ENCODE measurements around the gene AGPAT3.

The AGPAT3 gene

DNA sequence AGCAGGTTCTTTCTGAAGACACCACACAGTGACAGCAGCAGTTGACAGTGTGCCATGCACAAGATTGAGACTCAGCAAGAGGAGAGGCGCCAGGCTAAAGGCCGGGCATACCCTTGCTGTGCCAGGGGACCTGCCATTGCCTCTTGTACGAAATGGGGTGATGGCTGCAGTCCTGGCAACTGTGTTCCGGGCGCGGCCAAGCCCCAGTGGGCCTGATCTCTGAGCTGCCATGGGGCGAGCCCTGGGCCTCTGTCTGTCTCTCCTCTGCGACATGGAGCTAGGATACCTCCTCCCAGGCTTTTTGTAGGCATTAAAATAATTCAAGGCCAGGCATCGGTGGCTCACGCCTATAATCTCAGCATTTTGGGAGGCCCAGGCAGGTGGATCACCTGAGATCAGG lies 137.5 kb downstream of the AGPAT3 start:
- ATAC-seq (replicated peaks) (no peak), DNase-seq (no peak)
- H3K4me3 Mint-ChIP-seq, result no peak overlapping the region
- no peaks in the 10 kb centered on the region for H3K36me3 Mint-ChIP-seq
- no peaks in the 10 kb centered on the region for H3K9me3 Mint-ChIP-seq
- H3K27ac Mint-ChIP-seq, result no peak overlapping the region
- peaks cover 0 to 5% of the 10 kb centered on the region in 2 donors for H3K27me3 Mint-ChIP-seq
- H3K4me1 Mint-ChIP-seq, result no peaks in the 10 kb centered on the region

DNA sequence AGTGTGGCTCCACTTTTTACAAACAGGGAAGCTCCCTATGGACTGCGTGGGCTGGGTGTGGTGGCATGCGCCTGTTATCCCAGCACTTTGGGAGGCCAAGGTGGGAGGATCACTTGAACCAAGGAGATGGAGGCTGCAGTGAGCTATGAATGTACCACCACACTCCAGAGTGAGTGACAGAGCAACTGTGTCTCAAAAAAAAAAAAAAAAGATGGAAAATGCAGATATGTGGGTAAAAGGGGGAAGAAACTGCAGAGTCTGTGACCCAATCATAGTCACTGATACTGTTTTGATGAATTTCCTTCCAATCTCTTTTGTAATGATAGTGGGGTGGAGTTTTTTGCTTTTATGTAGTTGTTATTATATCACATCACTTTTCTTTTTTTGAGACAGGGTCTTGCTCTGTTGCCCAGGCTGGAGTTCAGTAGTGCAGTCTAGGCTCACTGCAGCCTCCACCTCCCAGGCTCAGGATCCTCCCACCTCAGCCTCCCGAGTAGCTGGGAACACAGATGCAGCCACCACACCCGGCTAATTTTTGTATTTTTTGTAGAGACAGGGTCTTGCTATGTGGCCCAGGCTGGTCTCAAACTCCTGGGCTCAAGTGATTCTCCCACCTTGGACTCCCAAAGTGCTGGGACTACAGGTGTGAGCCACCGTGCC lies 138.4 kb downstream of the AGPAT3 start:
- DNase-seq (no peak), ATAC-seq (replicated peaks) (no peak)
- H3K27me3 Mint-ChIP-seq, result peaks cover 0 to 5% of the 10 kb centered on the region in 2 donors
- H3K4me1 Mint-ChIP-seq, result no peaks in the 10 kb centered on the region
- no peak overlapping the region for H3K27ac Mint-ChIP-seq
- H3K4me3 Mint-ChIP-seq, result no peak overlapping the region
- H3K9me3 Mint-ChIP-seq, result no peaks in the 10 kb centered on the region
- peaks cover 0 to 4% of the 10 kb centered on the region in 2 donors for H3K36me3 Mint-ChIP-seq

DNA sequence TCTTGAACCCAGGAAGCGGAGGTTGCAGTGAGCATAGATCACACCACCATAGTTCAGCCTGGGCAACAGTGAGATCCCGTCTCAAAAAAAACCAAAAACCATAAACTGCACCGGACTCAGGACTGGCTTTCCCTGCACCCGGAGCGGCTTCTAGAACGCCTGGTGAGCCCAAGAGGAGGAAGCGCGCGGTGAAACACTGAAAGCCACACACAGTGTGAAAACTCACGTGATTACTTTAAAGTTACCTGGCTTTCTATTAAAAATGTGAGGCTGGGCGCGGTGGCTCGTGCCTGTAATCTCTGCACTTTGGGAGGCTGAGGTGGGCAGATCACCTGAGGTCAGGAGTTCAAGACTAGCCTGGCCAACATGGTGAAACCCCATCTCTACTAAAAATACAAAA lies 140.0 kb downstream of the AGPAT3 start:
- Mint-ChIP-seq H3K9me3 (no peaks in the 10 kb centered on the region), H3K36me3 (peaks cover 0 to 7% of the 10 kb centered on the region in 2 donors), H3K27ac (no peak overlapping the region), H3K4me3 (no peak overlapping the region), H3K27me3 (no peaks in the 10 kb centered on the region), H3K4me1 (no peaks in the 10 kb centered on the region)
- ATAC-seq (replicated peaks), result no peak
- no peak for DNase-seq

DNA sequence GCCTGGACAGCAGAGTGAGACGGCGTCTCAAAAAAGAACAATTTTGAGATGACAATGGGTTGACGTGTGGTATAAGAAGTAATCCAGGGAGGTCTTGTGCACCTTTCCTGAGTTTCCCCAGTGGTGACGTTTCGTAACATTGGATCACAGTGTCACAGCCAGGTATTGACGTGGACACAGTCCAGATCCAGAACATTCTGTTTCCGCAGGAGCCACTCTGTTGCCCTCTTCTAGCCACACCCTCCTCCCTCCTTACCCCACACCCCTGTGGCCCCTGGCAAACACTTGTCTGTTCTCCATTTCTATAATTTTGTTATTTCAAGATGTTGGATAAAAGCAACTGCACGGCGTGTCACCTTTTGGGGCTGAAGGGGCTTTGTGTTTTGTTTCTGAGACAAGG lies 140.6 kb downstream of the AGPAT3 start:
- DNase-seq (no peak), ATAC-seq (replicated peaks) (no peak)
- Mint-ChIP-seq H3K4me1 (peaks cover 0 to 3% of the 10 kb centered on the region in 2 donors), H3K4me3 (no peak overlapping the region), H3K27ac (no peak overlapping the region), H3K9me3 (no peaks in the 10 kb centered on the region), H3K27me3 (no peaks in the 10 kb centered on the region), H3K36me3 (peaks cover 0 to 11% of the 10 kb centered on the region in 2 donors)

DNA sequence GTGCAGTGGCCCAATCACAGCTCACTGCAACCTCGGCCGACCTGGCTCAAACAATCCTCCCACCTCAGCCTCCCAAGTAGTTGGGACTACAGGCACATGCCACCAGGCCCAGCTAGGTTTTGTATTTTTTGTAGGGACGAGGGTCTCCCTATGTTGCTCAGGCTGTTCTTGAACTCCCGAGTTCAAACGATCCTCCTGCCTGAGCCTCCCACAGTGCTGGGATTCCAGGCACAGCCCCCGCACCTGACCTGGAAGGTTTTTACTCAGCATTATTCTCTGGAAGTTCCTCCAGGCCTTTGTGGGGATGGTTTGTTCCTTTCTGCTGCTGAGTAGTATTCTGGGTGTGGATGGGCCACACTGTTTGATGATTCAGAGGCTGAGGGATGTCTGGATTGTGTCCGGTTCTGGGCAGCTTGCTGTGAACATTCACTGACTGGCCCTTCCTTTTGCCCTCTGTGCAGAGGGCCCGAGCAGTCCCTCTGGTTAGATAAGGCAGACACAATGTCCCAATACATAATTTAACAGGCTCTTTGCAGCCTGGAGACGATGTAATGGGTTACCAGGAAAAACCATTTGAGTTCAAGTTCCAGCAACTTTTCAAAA lies 141.1 kb downstream of the AGPAT3 start:
- Mint-ChIP-seq H3K4me1 (peaks cover 3 to 5% of the 10 kb centered on the region in 2 donors), H3K27ac (no peak overlapping the region), H3K27me3 (no peaks in the 10 kb centered on the region), H3K9me3 (no peaks in the 10 kb centered on the region), H3K36me3 (peaks cover 0 to 11% of the 10 kb centered on the region in 2 donors), H3K4me3 (no peak overlapping the region)
- DNase-seq, result no peak
- ATAC-seq (replicated peaks), result no peak

DNA sequence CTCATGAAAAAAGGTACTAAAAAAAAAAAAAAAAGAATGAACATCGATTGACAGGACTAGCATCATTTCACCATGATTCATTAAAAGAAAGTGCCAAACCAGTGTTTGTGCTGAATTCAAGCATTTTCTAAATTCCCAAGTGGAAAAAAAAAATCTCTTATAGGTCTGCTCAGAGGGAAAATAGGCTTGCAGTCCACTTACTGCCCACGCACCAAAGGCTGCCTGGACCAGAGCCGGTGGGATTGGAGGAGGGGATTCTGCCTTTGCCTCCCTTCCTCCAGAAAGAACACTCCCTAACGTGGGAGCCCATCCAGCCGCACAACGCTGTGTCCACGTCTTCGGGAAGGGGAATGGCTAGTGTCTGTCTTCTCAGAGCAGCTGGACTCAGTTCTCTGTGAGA lies 141.6 kb downstream of the AGPAT3 start:
- H3K4me3 Mint-ChIP-seq, result no peak overlapping the region
- no peaks in the 10 kb centered on the region for H3K9me3 Mint-ChIP-seq
- no peak overlapping the region for H3K27ac Mint-ChIP-seq
- H3K36me3 Mint-ChIP-seq, result peaks cover 0 to 11% of the 10 kb centered on the region in 2 donors
- ATAC-seq (replicated peaks) (no peak), DNase-seq (no peak)
- H3K27me3 Mint-ChIP-seq, result no peaks in the 10 kb centered on the region
- H3K4me1 Mint-ChIP-seq, result peaks cover 7 to 8% of the 10 kb centered on the region in 2 donors

DNA sequence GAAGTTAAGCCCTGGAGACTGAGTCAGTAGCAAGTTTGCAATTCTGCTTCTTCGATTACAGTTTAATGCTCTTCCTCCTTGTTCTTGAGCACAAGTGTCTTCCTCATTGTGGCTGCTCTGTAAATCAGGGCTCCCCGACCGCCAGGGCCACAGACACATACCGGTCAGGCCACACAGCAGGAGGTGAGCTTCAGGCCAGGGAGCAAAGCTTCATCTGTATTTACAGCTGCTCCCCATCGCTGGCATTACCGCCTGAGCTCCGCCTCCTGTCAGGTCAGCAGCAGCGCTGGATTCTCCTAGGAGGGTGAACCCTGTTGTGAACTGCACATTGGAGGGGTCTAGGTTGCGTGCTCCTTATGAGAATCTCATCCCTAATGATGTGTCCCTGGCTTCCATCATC lies 145.4 kb downstream of the AGPAT3 start:
- ATAC-seq (replicated peaks), result no peak
- Mint-ChIP-seq H3K9me3 (no peaks in the 10 kb centered on the region), H3K27me3 (no peaks in the 10 kb centered on the region), H3K4me3 (no peak overlapping the region), H3K27ac (no peak overlapping the region), H3K36me3 (peaks cover 2 to 17% of the 10 kb centered on the region in 2 donors), H3K4me1 (peaks cover 23 to 29% of the 10 kb centered on the region in 2 donors)
- DNase-seq, result no peak

DNA sequence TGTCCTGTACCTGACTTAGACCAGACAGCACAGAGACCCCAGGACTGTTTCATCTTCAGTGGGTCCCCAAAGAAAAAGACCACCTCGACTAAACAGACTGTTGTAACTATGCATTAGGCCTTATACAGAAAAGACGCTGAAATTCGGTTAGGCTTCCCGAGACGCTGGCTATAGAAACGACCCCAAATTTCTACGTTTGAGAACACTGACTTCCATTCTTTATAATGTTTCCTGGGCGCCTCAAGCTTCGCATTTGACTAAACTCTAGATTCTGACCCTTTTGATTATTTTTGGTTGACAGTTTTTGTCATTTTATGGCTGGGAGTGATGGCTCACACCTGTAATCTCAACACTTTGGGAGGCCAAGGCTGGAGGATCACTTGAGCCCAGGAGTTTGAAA lies 146.1 kb downstream of the AGPAT3 start:
- H3K4me1 Mint-ChIP-seq, result peaks cover 28 to 36% of the 10 kb centered on the region in 2 donors
- no peak for DNase-seq
- no peak for ATAC-seq (replicated peaks)
- H3K4me3 Mint-ChIP-seq, result peak overlapping the region; percentile 83 to 89
- peaks cover 2 to 21% of the 10 kb centered on the region in 2 donors for H3K36me3 Mint-ChIP-seq
- no peaks in the 10 kb centered on the region for H3K27me3 Mint-ChIP-seq
- H3K27ac Mint-ChIP-seq, result peak overlapping the region; percentile 89
- no peaks in the 10 kb centered on the region for H3K9me3 Mint-ChIP-seq

DNA sequence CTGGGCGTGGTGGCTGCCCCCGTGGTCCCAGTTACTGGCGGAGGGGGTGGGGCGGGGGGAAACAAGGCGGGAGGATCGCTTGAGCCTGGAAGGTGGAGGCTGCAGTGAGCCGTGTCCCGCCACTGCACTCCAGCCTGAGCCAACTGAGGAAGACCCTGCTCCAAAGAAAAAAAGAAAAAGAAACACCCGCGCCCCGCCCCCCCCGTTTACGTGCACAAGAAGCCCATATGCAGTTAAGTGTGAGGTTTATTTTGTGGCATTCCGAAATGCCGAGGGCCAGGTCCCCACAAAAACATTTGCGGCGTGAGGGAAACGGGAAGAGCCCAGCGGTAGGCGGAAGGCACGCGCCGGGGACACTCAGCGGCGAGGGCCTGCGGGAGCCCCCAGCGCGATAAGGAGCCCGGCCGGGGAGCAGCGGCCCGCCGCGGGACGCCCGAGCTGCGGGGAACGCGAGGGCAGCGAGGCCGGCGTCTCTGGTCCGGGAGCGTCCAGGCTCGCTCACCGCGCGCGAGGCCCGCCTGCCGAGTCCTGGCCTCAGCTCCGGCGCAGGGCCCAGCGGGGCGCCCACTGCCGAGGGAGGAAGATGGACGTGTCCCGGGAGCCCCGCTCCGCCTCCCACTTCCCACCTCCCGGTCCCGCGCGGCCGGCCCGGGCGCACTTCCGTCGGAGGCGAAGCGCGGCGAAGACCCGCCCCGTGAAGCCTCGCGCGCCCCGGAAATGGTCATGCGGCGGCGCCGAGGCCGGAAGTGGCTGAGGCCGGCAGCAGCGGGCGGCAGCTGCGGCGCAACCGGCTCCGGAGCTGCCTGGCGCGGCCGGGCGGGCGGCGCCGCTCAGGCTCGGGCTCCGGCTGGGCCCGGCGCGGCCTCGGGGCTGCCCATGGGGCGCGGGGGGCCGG lies 146.8 kb downstream of the AGPAT3 start, which contains the start of gene TRAPPC10:
Gene TRAPPC10 (plus strand): TSS at position 731 of the 895 bp plus-strand sequence. CDS start 185 bp downstream, outside the sequence.
- DNase-seq (peak; percentile 80), ATAC-seq (replicated peaks) (peak; percentile 79 to 82)
- Mint-ChIP-seq H3K27ac (peak within 1 kb of the TSS; percentile 94), H3K4me1 (peaks cover 31 to 43% of the 10 kb centered on the region in 2 donors), H3K4me3 (peak within 1 kb of the TSS; percentile 89 to 92), H3K36me3 (peaks cover 4 to 24% of the 10 kb centered on the region in 2 donors), H3K9me3 (no peaks in the 10 kb centered on the region), H3K27me3 (no peaks in the 10 kb centered on the region)

DNA sequence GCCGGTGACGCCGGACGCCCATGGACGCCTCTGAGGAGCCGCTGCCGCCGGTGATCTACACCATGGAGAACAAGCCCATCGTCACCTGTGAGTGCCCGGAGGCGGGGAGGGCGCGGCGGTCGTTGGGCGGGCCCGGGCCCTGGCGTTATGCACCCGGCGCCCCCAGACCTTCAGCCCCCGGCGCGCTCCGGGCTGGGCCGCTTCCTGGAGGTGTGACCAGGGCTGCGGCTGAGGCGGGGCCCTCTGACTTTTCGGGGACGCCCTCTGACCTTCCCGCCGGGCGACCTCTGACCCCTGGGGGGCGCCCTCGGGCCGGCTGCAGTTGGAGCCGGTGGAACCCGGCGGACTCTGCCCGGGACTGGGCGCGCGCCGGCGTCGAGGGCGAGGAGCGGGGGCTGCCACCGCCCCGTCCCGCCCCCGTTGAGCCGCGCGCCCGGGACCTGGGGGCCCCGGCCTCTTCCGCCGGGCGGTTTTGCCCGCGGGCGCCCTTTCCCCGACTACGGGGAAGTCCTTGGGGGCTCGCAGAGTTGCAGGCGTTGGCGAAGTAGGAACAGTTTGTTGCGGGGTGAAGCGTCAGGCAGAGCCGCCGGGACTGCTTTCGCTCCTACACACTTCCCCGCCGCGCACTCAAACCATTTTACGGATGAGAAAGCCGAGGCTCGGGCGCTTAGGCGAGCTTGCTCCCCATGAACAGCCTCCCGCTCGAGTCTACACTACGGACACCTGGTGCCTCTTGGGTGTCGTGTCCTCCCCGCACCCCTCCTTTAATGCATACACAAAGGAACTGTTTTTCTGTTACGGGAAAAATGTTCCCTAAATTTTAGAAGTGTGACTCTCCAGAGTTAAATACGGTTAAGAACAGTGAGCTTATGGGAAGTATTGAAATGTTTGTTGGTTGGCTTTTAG lies 147.7 kb downstream of the AGPAT3 start:
- Mint-ChIP-seq H3K36me3 (peaks cover 4 to 30% of the 10 kb centered on the region in 2 donors), H3K27me3 (no peaks in the 10 kb centered on the region), H3K4me1 (peaks cover 37 to 52% of the 10 kb centered on the region in 2 donors), H3K27ac (peak overlapping the region; percentile 94), H3K9me3 (no peaks in the 10 kb centered on the region), H3K4me3 (peak overlapping the region; percentile 89 to 92)
- peak; percentile 83 for DNase-seq
- ATAC-seq (replicated peaks), result peak; percentile 80 to 85

DNA sequence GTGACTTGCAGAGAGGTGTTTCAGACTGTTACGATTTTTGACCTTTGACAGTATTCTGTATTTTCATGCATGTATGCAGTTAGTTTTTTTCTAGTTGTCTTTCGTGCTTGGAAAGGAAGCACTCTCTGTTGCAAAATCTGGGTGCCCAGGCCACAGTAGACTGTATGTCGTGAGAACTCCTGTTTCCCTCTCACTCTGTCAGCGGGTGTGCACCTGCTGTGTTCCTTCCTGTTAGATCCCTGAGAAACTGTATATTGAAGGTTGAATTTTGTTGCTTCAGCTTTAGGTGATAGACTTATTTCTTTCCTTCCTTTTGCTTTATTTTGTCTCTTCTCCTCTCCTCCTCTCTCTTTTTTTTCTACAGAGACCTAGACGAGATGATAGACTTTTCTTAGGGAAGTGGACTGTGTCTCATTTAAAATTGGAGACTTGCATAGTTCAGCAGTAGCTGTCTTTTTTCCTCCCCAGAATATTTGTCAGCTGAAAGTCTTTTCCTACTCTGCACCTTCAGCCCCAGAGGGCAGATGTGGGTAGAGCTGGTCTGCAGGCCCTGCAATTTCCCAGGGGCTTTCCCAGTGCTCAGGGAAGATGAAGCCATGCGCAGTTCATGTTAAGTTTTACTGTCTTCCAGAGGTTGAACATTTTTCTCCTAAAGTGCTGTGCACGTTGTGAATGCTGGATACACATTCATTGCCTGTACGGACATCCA lies 148.5 kb downstream of the AGPAT3 start:
- peaks cover 38 to 60% of the 10 kb centered on the region in 2 donors for H3K4me1 Mint-ChIP-seq
- peak overlapping the region; percentile 89 to 92 for H3K4me3 Mint-ChIP-seq
- H3K27ac Mint-ChIP-seq, result peak overlapping the region; percentile 94
- no peaks in the 10 kb centered on the region for H3K9me3 Mint-ChIP-seq
- peaks cover 4 to 27% of the 10 kb centered on the region in 2 donors for H3K36me3 Mint-ChIP-seq
- ATAC-seq (replicated peaks), result peak; percentile 25
- peak; percentile 36 for DNase-seq
- H3K27me3 Mint-ChIP-seq, result no peaks in the 10 kb centered on the region

DNA sequence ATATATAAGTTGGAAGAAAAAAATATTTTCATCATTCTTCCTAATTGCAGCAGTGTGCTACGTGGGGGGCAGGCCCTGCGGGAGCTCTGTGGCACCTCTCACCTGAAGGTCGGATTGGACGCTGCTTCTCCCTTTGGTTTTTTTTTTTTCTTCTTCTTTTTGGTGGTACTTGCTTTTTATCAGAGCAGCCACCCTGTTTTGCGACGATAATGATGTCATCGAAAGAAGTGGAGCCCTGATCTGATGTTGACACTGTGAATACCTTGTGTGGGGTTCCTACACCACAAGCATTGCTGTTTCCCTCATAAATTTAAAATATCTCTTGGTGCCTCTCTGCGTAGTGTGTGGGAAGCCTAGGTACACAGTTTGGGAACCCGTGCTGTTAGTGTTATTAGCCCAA lies 152.6 kb downstream of the AGPAT3 start:
- ATAC-seq (replicated peaks) (no peak), DNase-seq (no peak)
- no peaks in the 10 kb centered on the region for H3K27me3 Mint-ChIP-seq
- peak overlapping the region; percentile 85 for H3K27ac Mint-ChIP-seq
- peaks cover 55 to 88% of the 10 kb centered on the region in 2 donors for H3K4me1 Mint-ChIP-seq
- H3K9me3 Mint-ChIP-seq, result no peaks in the 10 kb centered on the region
- peaks cover 6 to 21% of the 10 kb centered on the region in 2 donors for H3K36me3 Mint-ChIP-seq
- H3K4me3 Mint-ChIP-seq, result peak overlapping the region in 1 of 2 donors; percentile 22

DNA sequence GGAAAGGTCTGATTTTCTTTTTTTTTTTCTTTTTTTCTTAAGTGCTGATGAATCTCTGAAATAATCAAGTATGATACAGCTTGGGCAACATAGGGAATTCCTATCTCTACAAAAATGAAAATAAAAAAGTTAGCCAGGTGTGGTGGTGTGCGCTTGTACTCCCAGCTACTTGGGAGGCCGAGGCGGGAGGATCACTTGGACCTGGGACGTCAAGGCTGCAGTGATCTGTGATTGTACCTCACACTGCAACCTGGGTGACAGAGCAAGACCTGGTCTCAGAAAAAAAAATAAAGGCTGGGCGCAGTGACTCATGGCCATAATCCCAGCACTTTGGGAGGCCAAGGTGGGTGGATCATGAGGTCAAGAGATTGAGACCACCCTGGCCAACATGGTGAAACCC lies 153.1 kb downstream of the AGPAT3 start:
- H3K27me3 Mint-ChIP-seq, result no peaks in the 10 kb centered on the region
- H3K36me3 Mint-ChIP-seq, result peaks cover 6 to 21% of the 10 kb centered on the region in 2 donors
- H3K9me3 Mint-ChIP-seq, result no peaks in the 10 kb centered on the region
- H3K27ac Mint-ChIP-seq, result no peak overlapping the region
- peak overlapping the region in 1 of 2 donors; percentile 22 for H3K4me3 Mint-ChIP-seq
- DNase-seq, result no peak
- no peak for ATAC-seq (replicated peaks)
- H3K4me1 Mint-ChIP-seq, result peaks cover 57 to 93% of the 10 kb centered on the region in 2 donors

Data from stimulated activated naive B cell treated with anti-CD40 and anti-IgM and Interleukin-4, amounts not matched to agents 10 μg/mL and 1 μg/mL and 100 μg/mL, for 72 hours (primary cell).